ENCODE measurements around the gene RGS6.

The RGS6 gene

GRCh38 chr14:72597252-72598233 is 665.3 kb downstream of the RGS6 start:
- DNase-seq, result no peak

GRCh38 chr14:72598306-72598705 is 666.1 kb downstream of the RGS6 start:
- DNase-seq, result no peak

GRCh38 chr14:72599579-72600470 is 667.6 kb downstream of the RGS6 start:
- DNase-seq, result no peak

- DNase-seq, result no peak
Observed at GRCh38 chr14:72600551-72601330, 668.5 kb downstream of the RGS6 start.

GRCh38 chr14:72603639-72604038 is 671.4 kb downstream of the RGS6 start:
- DNase-seq, result no peak

GRCh38 chr14:72604133-72604532 is 671.9 kb downstream of the RGS6 start:
- no peak for DNase-seq

- DNase-seq, result no peak
Observed at GRCh38 chr14:72605096-72605920, 673.1 kb downstream of the RGS6 start.

- DNase-seq, result no peak
Observed at GRCh38 chr14:72605921-72606220, 673.6 kb downstream of the RGS6 start.

- DNase-seq, result no peak
Observed at GRCh38 chr14:72606879-72607278, 674.6 kb downstream of the RGS6 start.

- DNase-seq, result no peak
Observed at GRCh38 chr14:72607386-72608130, 675.3 kb downstream of the RGS6 start.

- DNase-seq, result no peak
Observed at GRCh38 chr14:72608391-72609204, 676.4 kb downstream of the RGS6 start.

GRCh38 chr14:72609205-72609916 is 677.1 kb downstream of the RGS6 start:
- DNase-seq, result no peak

GRCh38 chr14:72610096-72610830 is 678.0 kb downstream of the RGS6 start:
- no peak for DNase-seq

GRCh38 chr14:72610831-72611200 is 678.6 kb downstream of the RGS6 start:
- DNase-seq, result no peak

GRCh38 chr14:72611506-72611905 is 679.3 kb downstream of the RGS6 start:
- DNase-seq, result no peak

- no peak for DNase-seq
Observed at GRCh38 chr14:72612041-72612440, 679.8 kb downstream of the RGS6 start.

- no peak for DNase-seq
Observed at GRCh38 chr14:72613231-72613974, 681.2 kb downstream of the RGS6 start.

GRCh38 chr14:72613975-72614319 is 681.7 kb downstream of the RGS6 start:
- DNase-seq, result no peak
